ENCODE results near the gene PLCH2. TPM values are rescaled to one million over a fixed set of nuclear protein-coding genes. Genes with fewer than 3 reads are reported as not detected.

The PLCH2 gene
- total and polyA plus RNA-seq, 2 donors (not counting 3 experiments of a cell fraction or from before 2014, with no cell fraction given) = 0.19 to 0.31 TPM

GRCh38 chr1:2480986-2481364, 4.9 kb downstream of the PLCH2 start:
- Histone ChIP-seq H3K4me1 (ENCODE audit: control insufficient read depth, extremely low read depth, insufficient read depth, low read length) (no peaks in the 10 kb centered on the region), H3K79me2 (ENCODE audit: control insufficient read depth, insufficient read depth, low read length) (no peaks in the 10 kb centered on the region), H3K4me2 (ENCODE audit: insufficient read depth, low read length) (no peak overlapping the region), H3K9me3 (replicated peaks; ENCODE audit: control insufficient read depth, insufficient read depth, low read length) (no peaks in the 10 kb centered on the region), H3K9ac (replicated peaks; ENCODE audit: extremely low read depth, insufficient read depth, low read length) (no peak overlapping the region), H3K36me3 (ENCODE audit: control insufficient read depth in 2 of 2, extremely low read depth in 1 of 2, insufficient read depth in 2 of 2, low read length in 2 of 2) (no peaks in the 10 kb centered on the region), H3K4me3 (replicated peaks in 1 of 3; ENCODE audit: insufficient read depth in 1 of 3, low read depth in 1 of 3, low read length in 3 of 3) (no peak overlapping the region), H2AFZ (ENCODE audit: low read depth, low read length) (no peak overlapping the region), H3K27ac (ENCODE audit: insufficient read depth, low read depth, low read length) (no peak overlapping the region), H4K20me1 (replicated peaks; ENCODE audit: control insufficient read depth, extremely low read depth, insufficient read depth, low read length) (no peaks in the 10 kb centered on the region), H3K9me1 (replicated peaks; ENCODE audit: control insufficient read depth, extremely low read depth, insufficient read depth, low read length) (no peaks in the 10 kb centered on the region), H3K27me3 (ENCODE audit: control insufficient read depth in 2 of 2, insufficient read depth in 2 of 2, low read length in 2 of 2) (no peaks in the 10 kb centered on the region)
- ChIA-PET POLR2A (no interaction called here), CTCF (no interaction called here)
- dilution Hi-C loops (cut with MboI; ENCODE audit: extremely low pct_ligation_motif_present, low sequenced_read_pairs) (no loop called here), intact Hi-C loops (cut with micrococcal nuclease) (no loop called here)
- BruUV-seq (replicated peaks) = no TSS peak
- TF ChIP-seq POLR2AphosphoS5 (IDR thresholded peaks at IDR 0.05; ENCODE audit: insufficient read depth, low read depth, low read length) (no peak), CTCF (IDR thresholded peaks at IDR 0.05; ENCODE audit: extremely low read depth in 1 of 2, insufficient read depth in 1 of 2, low read depth in 1 of 2, low read length in 2 of 2) (no peak), FOS (IDR thresholded peaks at IDR 0.05; ENCODE audit: borderline replicate concordance, insufficient read depth, low read length) (no peak), POLR2A (IDR thresholded peaks at IDR 0.05; ENCODE audit: low read depth, low read length) (no peak), EZH2 (IDR thresholded peaks at IDR 0.05; ENCODE audit: borderline replicate concordance, low read depth, low read length, severe bottlenecking) (no peak), JUN (IDR thresholded peaks at IDR 0.05; ENCODE audit: borderline replicate concordance, insufficient read depth, insufficient read length, low read depth) (no peak)
- TF ChIP-seq, protein P1, sequence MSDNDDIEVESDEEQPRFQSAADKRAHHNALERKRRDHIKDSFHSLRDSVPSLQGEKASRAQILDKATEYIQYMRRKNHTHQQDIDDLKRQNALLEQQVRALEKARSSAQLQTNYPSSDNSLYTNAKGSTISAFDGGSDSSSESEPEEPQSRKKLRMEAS (IDR thresholded peaks at IDR 0.05; ENCODE audit: insufficient read depth, insufficient read length) = no peak
- FAIRE-seq = no peak
- no peak for DNase-seq (ENCODE audit: low read depth, low spot score)

Measured in endothelial cell of umbilical vein (primary cell).